SU-DHL-6 (cell line): ENCODE data around the gene EEPD1.

Source experiments
- H2AFZ ChIP-seq: fragments of 200-600 bp; sonication (generic); 2 replicates; pipeline ENCODE4 v1.6.1; 2014; ENCODE audit warnings: low read depth, mild to moderate bottlenecking, moderate library complexity, mixed read lengths, antibody characterized with exemption, low read length; ENCODE audit not compliant: severe bottlenecking
- H3F3A ChIP-seq: fragments of 200-600 bp; shearing (Covaris generic); 2 replicates; pipeline ENCODE4 v1.6.0; 2016; ENCODE audit warnings: antibody characterized with exemption, mild to moderate bottlenecking; ENCODE audit not compliant: insufficient read depth
- H3K27ac ChIP-seq: fragments of 200-600 bp; sonication (generic); 2 replicates; pipeline ENCODE4 v1.5.1; 2016; ENCODE audit warnings: low read depth, mild to moderate bottlenecking, low read length, moderate library complexity, mixed read lengths
- H3K27me3 ChIP-seq: fragments of 200-600 bp; sonication (generic), shearing (Covaris generic); 2 replicates; pipeline ENCODE4 v1.6.0; 2014; ENCODE audit warnings: mild to moderate bottlenecking, low read length
- H3K36me3 ChIP-seq: fragments of 200-600 bp; sonication (generic); 2 replicates; pipeline ENCODE4 v1.6.1; 2014; ENCODE audit warnings: mild to moderate bottlenecking, low read length, mixed read lengths
- H3K4me2 ChIP-seq: fragments of 300-600, 200-600 bp; shearing (Covaris generic), sonication (generic); 2 replicates; pipeline ENCODE4 v1.6.0; 2014; ENCODE audit warnings: low read length, low read depth, mild to moderate bottlenecking; ENCODE audit not compliant: poor library complexity, severe bottlenecking
- H3K4me3 ChIP-seq: fragments of 200-600 bp; sonication (generic); 2 replicates; pipeline ENCODE4 v1.5.1; 2014; ENCODE audit warnings: antibody characterized with exemption, low read length, mild to moderate bottlenecking, mixed read lengths; ENCODE audit not compliant: insufficient read depth, poor library complexity, severe bottlenecking
- H3K79me2 ChIP-seq: fragments of 200-600 bp; sonication (generic); 2 replicates; pipeline ENCODE4 v1.6.1; 2014; ENCODE audit warnings: mild to moderate bottlenecking, low read length, moderate library complexity; ENCODE audit not compliant: insufficient read depth
- H3K9ac ChIP-seq: fragments of 200-600 bp; sonication (generic); 2 replicates; pipeline ENCODE4 v1.7.0; 2014; ENCODE audit warnings: mild to moderate bottlenecking, low read length
- H3K9me2 ChIP-seq: fragments of 200-600 bp; sonication (generic); replicated peaks from 2 replicates; pipeline ENCODE4 v1.6.1; 2014; ENCODE audit warnings: low read length; ENCODE audit not compliant: insufficient read depth
- H3K9me3 ChIP-seq: fragments of 200-600 bp; sonication (generic); 2 replicates; pipeline ENCODE4 v1.6.1; 2014; ENCODE audit warnings: low read length, mixed read lengths; ENCODE audit not compliant: insufficient read depth
- H4K20me1 ChIP-seq: fragments of 200-600 bp; sonication (generic); 2 replicates; pipeline ENCODE4 v1.6.1; 2014; ENCODE audit warnings: low read depth, mild to moderate bottlenecking, antibody characterized with exemption, low read length, moderate library complexity, mixed read lengths
- CTCF ChIP-seq: fragments of 200-600 bp; sonication (generic); IDR thresholded peaks from one replicate; pipeline ENCODE4 v1.5.1; 2017; ENCODE audit warnings: antibody characterized with exemption, mild to moderate bottlenecking, low read length, moderate library complexity; ENCODE audit not compliant: insufficient read depth, poor library complexity, severe bottlenecking
- EZH2phosphoT487 ChIP-seq: fragments of 200-600 bp; sonication (generic), shearing (Covaris generic); conservative IDR thresholded peaks from 2 replicates; pipeline ENCODE4 v1.6.1; 2018; ENCODE audit warnings: mild to moderate bottlenecking, antibody characterized with exemption, low read length, moderate library complexity, mixed read lengths

EEPD1 gene

DNA sequence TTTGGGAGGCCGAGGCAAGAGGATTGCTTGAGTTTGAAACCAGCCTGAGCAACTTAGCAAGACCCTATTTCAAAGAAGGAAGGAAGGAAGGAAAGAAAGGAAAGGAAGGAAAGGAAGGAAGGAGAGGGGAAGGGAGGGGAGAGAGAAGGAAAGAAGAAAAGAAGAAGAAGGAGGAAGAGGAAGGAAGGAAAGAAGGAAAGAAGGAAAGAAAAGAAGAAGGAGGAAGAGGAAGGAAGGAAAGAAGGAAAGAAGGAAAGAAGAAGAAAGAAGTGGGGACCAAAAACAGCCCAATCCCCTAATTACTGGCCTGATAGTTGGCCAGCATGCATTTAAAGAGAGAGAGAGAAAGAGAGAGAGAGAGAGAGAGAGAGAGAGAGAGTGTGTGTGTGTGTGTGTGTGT, 66.4 kb downstream of the EEPD1 start:
- Histone ChIP-seq H3K9ac (no peak overlapping the region), H3K79me2 (peaks cover 95% of the 10 kb centered on the region), H3K4me2 (no peak overlapping the region), H2AFZ (no peak overlapping the region), H3K9me2 (no peaks in the 10 kb centered on the region), H3K36me3 (peaks cover 21% of the 10 kb centered on the region), H3K4me3 (no peak overlapping the region), H3K9me3 (no peaks in the 10 kb centered on the region), H4K20me1 (no peaks in the 10 kb centered on the region; the same call in 1 of the 2 replicates), H3F3A (0 out of 2 replicates have a peak, but pooled peaks cover 6% of the 10 kb centered on the region), H3K27ac (no peak overlapping the region), H3K27me3 (no peaks in the 10 kb centered on the region)
- no peak for TF ChIP-seq EZH2phosphoT487
- TF ChIP-seq CTCF = no peak

DNA sequence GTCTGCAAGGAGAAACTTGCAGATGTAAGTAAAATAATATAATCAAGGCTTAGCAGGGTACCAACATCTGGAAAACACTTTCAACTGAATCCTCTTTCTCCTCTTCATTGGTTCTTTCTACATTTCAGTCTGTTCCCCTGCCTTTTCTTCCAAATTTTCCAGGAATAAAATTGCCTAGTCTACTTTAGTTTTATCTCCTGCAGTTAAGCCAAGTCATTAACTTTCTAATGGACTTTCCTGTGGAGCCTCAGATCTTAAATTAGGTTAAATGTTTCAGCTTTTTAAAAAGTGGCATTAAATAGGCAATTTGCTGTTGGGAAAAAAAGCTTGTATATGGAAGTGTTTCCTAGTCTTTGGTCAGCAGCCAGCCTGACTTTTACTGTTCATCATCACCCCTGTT, 70.8 kb downstream of the EEPD1 start:
- H3K4me2 ChIP-seq = no peak overlapping the region
- peaks cover 8% of the 10 kb centered on the region; the same call in 1 of the 2 replicates for H3F3A ChIP-seq
- no peaks in the 10 kb centered on the region for H3K27me3 ChIP-seq
- peaks cover 80% of the 10 kb centered on the region for H3K79me2 ChIP-seq
- peaks cover 18% of the 10 kb centered on the region for H3K36me3 ChIP-seq
- no peak overlapping the region for H3K4me3 ChIP-seq
- no peak overlapping the region for H2AFZ ChIP-seq
- no peaks in the 10 kb centered on the region for H3K9me3 ChIP-seq
- TF ChIP-seq CTCF (no peak), EZH2phosphoT487 (no peak)
- H4K20me1 ChIP-seq = no peaks in the 10 kb centered on the region
- no peak overlapping the region for H3K27ac ChIP-seq
- no peaks in the 10 kb centered on the region for H3K9me2 ChIP-seq
- H3K9ac ChIP-seq = no peak overlapping the region

DNA sequence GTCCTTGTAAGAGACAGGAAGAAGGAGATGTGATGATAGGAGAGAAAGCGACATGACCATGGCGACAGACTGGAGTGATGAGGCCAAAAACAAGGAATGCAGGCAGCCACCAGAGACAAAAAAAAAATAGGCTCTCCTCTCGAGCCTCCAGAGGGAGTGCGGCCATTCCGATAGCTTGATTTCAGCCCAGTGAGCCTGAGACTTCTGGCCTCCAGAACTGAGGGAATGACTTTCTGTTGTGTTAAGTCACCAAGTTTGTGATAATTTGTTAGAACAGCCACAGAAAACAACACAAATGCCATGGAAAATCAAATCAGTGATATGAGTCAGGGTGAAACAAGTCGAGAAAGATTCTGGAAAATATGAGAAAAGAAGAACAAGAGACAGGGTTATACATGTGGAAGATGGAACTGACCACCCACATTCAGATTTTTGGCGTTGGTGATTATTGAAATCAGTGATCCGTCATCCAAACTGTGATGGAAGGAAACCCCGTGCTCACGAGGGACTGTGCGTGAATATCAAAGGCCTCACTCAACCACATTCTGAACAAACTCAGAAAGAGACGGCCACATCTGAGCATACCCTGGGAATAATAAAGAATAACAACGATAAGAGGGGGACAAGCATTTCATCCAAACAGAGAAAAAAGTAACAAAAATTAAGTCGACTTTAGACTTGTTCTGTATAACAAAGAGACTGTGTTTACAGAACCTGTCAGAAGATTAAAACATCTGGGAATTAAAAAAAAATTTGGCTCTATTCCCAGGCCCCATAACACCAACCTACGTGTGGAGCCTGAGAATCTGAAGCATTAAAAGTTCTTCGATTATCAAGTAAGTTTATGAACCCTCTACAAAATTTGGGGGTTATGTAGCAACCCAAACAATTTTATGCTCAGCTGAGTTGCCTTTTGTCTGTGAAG, 72.1 kb downstream of the EEPD1 start:
- Histone ChIP-seq H3K36me3 (peaks cover 17% of the 10 kb centered on the region), H3K9me3 (no peaks in the 10 kb centered on the region), H3K9me2 (no peaks in the 10 kb centered on the region), H4K20me1 (no peaks in the 10 kb centered on the region), H3K9ac (no peak overlapping the region), H3F3A (peaks cover 8% of the 10 kb centered on the region; the same call in 1 of the 2 replicates), H3K27ac (no peak overlapping the region), H3K27me3 (no peaks in the 10 kb centered on the region), H2AFZ (no peak overlapping the region), H3K4me2 (no peak overlapping the region), H3K79me2 (peaks cover 68% of the 10 kb centered on the region), H3K4me3 (no peak overlapping the region)
- TF ChIP-seq CTCF = no peak
